H1 (cell line): Measurements from ENCODE around the gene MBD4. TPM values are rescaled to one million over a fixed set of nuclear protein-coding genes. Genes with fewer than 3 reads are reported as not detected.
A peak's percentile ranks its signal among the peaks of the same experiment; 100 is the strongest.

Source experiments
- CTCF ChIA-PET: fragments of 300-600 bp; sonication (Branson Sonifier 250); formaldehyde crosslinking; loops from one replicate; lab custom pipeline; 2021; ENCODE audit not compliant: partially characterized antibody; lab: Charles Lee
- POLR2A ChIA-PET: fragments of 300-600 bp; sonication (Branson Sonifier 250); formaldehyde crosslinking; loops from one replicate; lab custom pipeline; 2021; ENCODE audit warnings: inconsistent platforms; ENCODE audit not compliant: partially characterized antibody; lab: Charles Lee
- DNase-seq, 2 experiments: peaks; one replicate each; pipeline versions ENCODE4 v3.0.0 to v3.0.0-alpha.2; 2010 to 2022; ENCODE audit warnings: low spot score in 2 of 2, low read depth in 1 of 2, mixed read lengths in 1 of 2
- FAIRE-seq: peaks from 2 replicates; lab custom pipeline; 2011; peaks lifted over from hg19 to GRCh38; lab: Jason Lieb, UNC
- H2AFZ ChIP-seq: 2 replicates; pipeline ENCODE4 v1.8.1; 2012; ENCODE audit warnings: low read length, inconsistent platforms
- H2AK5ac ChIP-seq: 2 replicates; pipeline ENCODE4 v1.6.1; 2013; ENCODE audit warnings: low read depth, low read length
- H2BK120ac ChIP-seq: replicated peaks from 2 replicates; pipeline ENCODE3; 2013; ENCODE audit warnings: low read depth, low read length, inconsistent platforms
- H2BK12ac ChIP-seq: 2 replicates; pipeline ENCODE4 v1.6.1; 2013; ENCODE audit warnings: low read depth, low read length
- H2BK15ac ChIP-seq: 2 replicates; pipeline ENCODE4 v1.6.1; 2013; ENCODE audit warnings: low read length
- H2BK20ac ChIP-seq: 2 replicates; pipeline ENCODE4 v1.6.1; 2013; ENCODE audit warnings: low read length
- H2BK5ac ChIP-seq: 2 replicates; pipeline ENCODE4 v1.6.1; 2013; ENCODE audit warnings: low read depth, low read length
- H3K14ac ChIP-seq: 2 replicates; pipeline ENCODE4 v1.6.1; 2013; ENCODE audit warnings: inconsistent platforms; ENCODE audit not compliant: insufficient read length
- H3K18ac ChIP-seq: 2 replicates; pipeline ENCODE4 v1.6.1; 2013; ENCODE audit warnings: low read length; ENCODE audit errors: extremely low read depth
- H3K23ac ChIP-seq: 2 replicates; pipeline ENCODE4 v1.6.1; 2013; ENCODE audit warnings: inconsistent platforms; ENCODE audit not compliant: insufficient read length
- H3K23me2 ChIP-seq: 2 replicates; pipeline ENCODE4 v1.6.1; 2013; ENCODE audit warnings: low read depth, low read length
- H3K27ac ChIP-seq: 2 replicates; pipeline ENCODE4 v1.6.1; 2011; ENCODE audit warnings: low read depth, low read length, inconsistent platforms
- H3K27me3 ChIP-seq, 4 experiments: replicated peaks in 1 of 4; 1 replicate in 1 of 4; 2 replicates in 3 of 4; pipeline versions ENCODE4 v1.6.1 to v1.8.1; 2011 to 2013; ENCODE audit warnings: low read length in 3 of 4, mild to moderate bottlenecking in 3 of 4, inconsistent platforms in 2 of 4, mixed read lengths in 2 of 4, moderate library complexity in 1 of 4; ENCODE audit not compliant: control insufficient read depth in 3 of 4, insufficient read depth in 3 of 4; ENCODE audit errors: extremely low read depth in 1 of 4
- H3K36me3 ChIP-seq, 4 experiments: 2 replicates each; pipeline versions ENCODE4 v1.6.1 to v1.8.1; 2011 to 2013; ENCODE audit warnings: mild to moderate bottlenecking in 4 of 4, low read length in 3 of 4, moderate library complexity in 2 of 4, control low read depth in 1 of 4, inconsistent platforms in 1 of 4; ENCODE audit not compliant: insufficient read depth in 4 of 4, control insufficient read depth in 2 of 4
- H3K4ac ChIP-seq: replicated peaks from 2 replicates; pipeline ENCODE3; 2013; ENCODE audit warnings: low read length, low read depth, mixed read lengths, inconsistent platforms; ENCODE audit not compliant: insufficient read length
- H3K4me1 ChIP-seq, 4 experiments: replicated peaks in 1 of 4; 1 replicate in 1 of 4; 2 replicates in 3 of 4; pipeline versions ENCODE4 v1.6.1 to v1.8.1; 2011 to 2013; ENCODE audit warnings: low read length in 3 of 4, inconsistent platforms in 2 of 4, mixed read lengths in 1 of 4; ENCODE audit not compliant: insufficient read depth in 4 of 4, control insufficient read depth in 3 of 4
- H3K4me2 ChIP-seq, 2 experiments: 2 replicates each; pipeline versions ENCODE4 v1.6.1 to v1.8.1; 2011 to 2013; ENCODE audit warnings: low read depth in 2 of 2, low read length in 2 of 2, control low read depth in 1 of 2, inconsistent platforms in 1 of 2, mild to moderate bottlenecking in 1 of 2; ENCODE audit not compliant: insufficient read depth in 1 of 2
- H3K4me3 ChIP-seq, 4 experiments: fragments of 200-600, 300-600 bp in 1 of 4; sonication (generic), shearing (Covaris generic), sonication (Bioruptor Twin) in 1 of 4; 2 replicates each; pipeline versions ENCODE4 v1.5.1 to v1.8.1; 2011 to 2016; ENCODE audit warnings: low read length in 4 of 4, low read depth in 3 of 4, control low read depth in 2 of 4, inconsistent platforms in 2 of 4, mild to moderate bottlenecking in 2 of 4, mixed read lengths in 1 of 4, moderate library complexity in 1 of 4; ENCODE audit not compliant: insufficient read depth in 2 of 4; ENCODE audit errors: extremely low read depth in 1 of 4
- H3K56ac ChIP-seq: replicated peaks from 2 replicates; pipeline ENCODE3; 2013; ENCODE audit warnings: low read depth, mild to moderate bottlenecking, mixed read lengths, low read length, inconsistent platforms; ENCODE audit not compliant: insufficient read length
- H3K79me1 ChIP-seq: 2 replicates; pipeline ENCODE4 v1.6.1; 2013; ENCODE audit warnings: low read depth, low read length, control low read depth
- H3K79me2 ChIP-seq, 2 experiments: 2 replicates each; pipeline versions ENCODE4 v1.6.1 to v1.8.1; 2012 to 2013; ENCODE audit warnings: low read length in 2 of 2, mild to moderate bottlenecking in 2 of 2, inconsistent platforms in 1 of 2; ENCODE audit not compliant: insufficient read depth in 2 of 2, control insufficient read depth in 1 of 2
- H3K9ac ChIP-seq, 4 experiments: replicated peaks in 1 of 4; 1 replicate in 1 of 4; 2 replicates in 3 of 4; pipeline versions ENCODE4 v1.6.1 to v1.8.1; 2011 to 2013; ENCODE audit warnings: low read depth in 3 of 4, low read length in 3 of 4, control low read depth in 2 of 4, mild to moderate bottlenecking in 2 of 4, moderate library complexity in 2 of 4, inconsistent platforms in 1 of 4; ENCODE audit errors: extremely low read depth in 1 of 4
- H3K9me3 ChIP-seq, 2 experiments: 2 replicates each; pipeline versions ENCODE4 v1.6.1 to v1.8.1; 2012 to 2013; ENCODE audit warnings: mild to moderate bottlenecking in 2 of 2, moderate library complexity in 2 of 2, control low read depth in 1 of 2, inconsistent platforms in 1 of 2, low read depth in 1 of 2, low read length in 1 of 2, mixed read lengths in 1 of 2; ENCODE audit not compliant: insufficient read depth in 2 of 2
- H4K20me1 ChIP-seq, 2 experiments: replicated peaks in 1 of 2; 2 replicates each; pipeline versions ENCODE3 to v1.8.1; 2011 to 2013; ENCODE audit warnings: inconsistent platforms in 2 of 2, low read length in 2 of 2, mild to moderate bottlenecking in 1 of 2; ENCODE audit not compliant: insufficient read depth in 2 of 2, control insufficient read depth in 1 of 2
- H4K5ac ChIP-seq: 2 replicates; pipeline ENCODE4 v1.6.1; 2013; ENCODE audit warnings: low read length, low read depth, mixed read lengths, inconsistent platforms; ENCODE audit not compliant: insufficient read length
- H4K8ac ChIP-seq: 2 replicates; pipeline ENCODE4 v1.8.0; 2013; ENCODE audit warnings: mild to moderate bottlenecking, moderate library complexity, low read length, inconsistent platforms; ENCODE audit not compliant: insufficient read depth; ENCODE audit errors: extremely low read depth
- H4K91ac ChIP-seq: replicated peaks from 2 replicates; pipeline ENCODE3; 2013; ENCODE audit warnings: low read length, mixed read lengths, inconsistent platforms; ENCODE audit not compliant: insufficient read length
- ATF3 ChIP-seq: IDR thresholded peaks from 2 replicates; pipeline ENCODE4 v1.6.1; 2011; ENCODE audit warnings: low read depth, mild to moderate bottlenecking, low read length; ENCODE audit not compliant: insufficient read depth
- CHD2 ChIP-seq: IDR thresholded peaks from 2 replicates; pipeline ENCODE4 v1.6.1; 2012; ENCODE audit warnings: low read length, improper control_type of control experiment
- SIRT6 ChIP-seq: IDR thresholded peaks from one replicate; pipeline ENCODE4 v1.7.1; 2012; ENCODE audit warnings: low read length, inconsistent platforms
- SIX5 ChIP-seq: IDR thresholded peaks from 2 replicates; pipeline ENCODE4 v1.6.1; 2011; ENCODE audit warnings: mild to moderate bottlenecking, low read depth, low read length
- SP1 ChIP-seq: IDR thresholded peaks from 2 replicates; pipeline ENCODE4 v1.6.1; 2011; ENCODE audit warnings: low read depth, low read length
- TAF1 ChIP-seq: IDR thresholded peaks from 2 replicates; pipeline ENCODE4 v1.6.1; 2011; ENCODE audit warnings: mild to moderate bottlenecking, low read depth, low read length
- YY1 ChIP-seq: IDR thresholded peaks from 2 replicates; pipeline ENCODE4 v1.6.1; 2011; ENCODE audit warnings: low read depth, mild to moderate bottlenecking, low read length
- WGBS, 2 experiments: shearing (Covaris generic) in 1 of 2; methylation state at CpG; one replicate each; pipeline versions ENCODE4 v1.1.6 to v1.1.7; 2013 to 2015; ENCODE audit warnings: low lambda C conversion rate in 2 of 2, mixed read lengths in 2 of 2, inconsistent platforms in 1 of 2, low coverage in 1 of 2, missing lambda C conversion rate in 1 of 2; ENCODE audit not compliant: insufficient replicate concordance in 2 of 2, insufficient coverage in 1 of 2, insufficient read length in 1 of 2; ENCODE audit errors: extremely low coverage in 1 of 2, missing lambda C conversion rate in 1 of 2; 5-methylcytosine and 5-hydroxymethylcytosine counted together
- polyA plus RNA-seq, 7 experiments: library from polyadenylated mRNA; depleted of rRNA in 3 of 7; stranded (reverse) in 5 of 7; unstranded in 2 of 7; fragments of >200 nt in 5 of 7; fragments of 200-250 nt in 2 of 7; gene quantifications; 1 replicate in 5 of 7; 2 replicates in 1 of 7; 4 replicates in 1 of 7; pipeline versions ENCODE4 v1.2.1 to v1.2.3, GENCODE V29; 2011 to 2013; ENCODE audit warnings: missing spikeins in 2 of 7, mixed read lengths in 2 of 7
- total RNA-seq: library from RNA; stranded (reverse); fragmentation: NEBNext Ultra II Directional; extraction: Animal tissue kit (Norgen Biotek cat#: 25700); gene quantifications from 2 replicates; pipeline ENCODE4 v1.2.1, GENCODE V29; 2021

MBD4 gene
- total and polyA plus RNA-seq, 2 of the 8 experiments (the other 6 are each of a cell fraction or from before 2014, with no cell fraction given) = 11.2 to 35.8 TPM

- no peak overlapping the region; the same call in 1 of the 2 replicates for H3K18ac ChIP-seq
- H3K9ac ChIP-seq = no peak overlapping the region
- H3K4me1 ChIP-seq = peaks cover 5 to 17% (median 9%) of the 10 kb centered on the region in 4 experiments; a peak in 6 of 7 replicates
- H2BK15ac ChIP-seq = no peak overlapping the region
- no peak for FAIRE-seq
- TF ChIP-seq SIRT6 (no peak), SIX5 (no peak), TAF1 (no peak), YY1 (no peak), SP1 (no peak), ATF3 (no peak), CHD2 (no peak)
- 93% methylated on average over 2 of the region's 2 CpGs; no CpG with 5 or more reads in 1 of the 2 experiments for WGBS, 2 experiments
- no peak overlapping the region for H2AK5ac ChIP-seq
- no peak overlapping the region for H3K4ac ChIP-seq
- no peaks in the 10 kb centered on the region; a peak in 2 of 8 replicates for H3K36me3 ChIP-seq
- H2BK20ac ChIP-seq = no peak overlapping the region
- H2BK120ac ChIP-seq = peak overlapping the region; percentile 68
- no peak overlapping the region for H2BK12ac ChIP-seq
- H4K8ac ChIP-seq = no peak overlapping the region; the same call in 1 of the 2 replicates
- H3K23me2 ChIP-seq = no peaks in the 10 kb centered on the region; the same call in 1 of the 2 replicates
- H4K20me1 ChIP-seq = no peaks in the 10 kb centered on the region
- ChIA-PET CTCF (interaction anchor here (0.6 to 11.2 kb wide), 20 partner anchors 10 to 345 kb away, joined by 3 to 93 read pairs (median 4); partner anchors contain the start of genes IFT122 and MBD4), POLR2A (interaction anchor here (0.8 to 1.4 kb wide), 5 partner anchors 26 to 113 kb away, joined by 3 to 5 read pairs (median 3); partner anchors contain the start of genes IFT122 and MBD4)
- no peaks in the 10 kb centered on the region for H3K79me1 ChIP-seq
- H3K4me2 ChIP-seq = peak overlapping the region; percentile 4 to 32; a peak in 3 of 4 replicates
- H3K14ac ChIP-seq = no peak overlapping the region
- 0 out of 2 replicates have a peak overlapping the region, but pooled peaks have one; percentile 27 for H2BK5ac ChIP-seq
- no peak for DNase-seq
- H4K91ac ChIP-seq = peak overlapping the region; percentile 63
- H3K9me3 ChIP-seq = no peaks in the 10 kb centered on the region
- no peak overlapping the region for H3K56ac ChIP-seq
- no peak overlapping the region; a peak in 1 of 8 replicates for H3K4me3 ChIP-seq
- H3K27me3 ChIP-seq = no peaks in the 10 kb centered on the region
- H4K5ac ChIP-seq = peak overlapping the region; percentile 59
- H2AFZ ChIP-seq = no peak overlapping the region
- no peaks in the 10 kb centered on the region for H3K79me2 ChIP-seq
- H3K23ac ChIP-seq = no peak overlapping the region
- H3K27ac ChIP-seq = peak overlapping the region; percentile 51; the same call in 1 of the 2 replicates
Observed at GRCh38 chr3:129486664-129487035, 46.9 kb upstream of the MBD4 start.
